Measurements from ENCODE around the gene APCDD1.

DNA sequence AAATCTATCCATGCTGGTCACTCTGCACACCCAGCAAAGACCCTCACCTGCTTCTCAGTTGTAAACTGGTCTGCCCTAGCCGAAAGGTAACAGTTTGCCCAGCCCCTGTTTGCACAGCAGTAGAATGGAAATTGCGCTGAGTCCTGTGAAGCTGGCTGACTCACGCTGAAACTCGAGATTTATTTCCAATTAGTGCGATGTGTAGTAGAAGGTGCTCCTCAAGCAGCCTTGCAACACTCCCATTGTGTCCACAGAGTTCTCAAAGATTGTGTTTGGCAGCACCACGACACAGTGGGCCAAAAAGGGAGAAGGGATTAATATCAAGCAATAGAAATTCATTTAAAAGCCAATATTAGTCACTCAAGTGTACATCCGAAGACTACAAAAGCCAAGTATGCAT, 21.7 kb upstream of the APCDD1 start:
- no peak for TF ChIP-seq RAD21 (IDR thresholded peaks at IDR 0.05; ENCODE audit: low read depth)
- no peak for TF ChIP-seq REST (IDR thresholded peaks at IDR 0.05; ENCODE audit: low read depth)
- TF ChIP-seq FOXM1 (IDR thresholded peaks at IDR 0.05; ENCODE audit: borderline replicate concordance, low read depth), result no peak
- no peak for TF ChIP-seq YY1 (IDR thresholded peaks at IDR 0.05; ENCODE audit: low read depth)

Measured in Ishikawa (cell line).